Heart right ventricle (tissue), 16 donors: ENCODE measurements around the gene FBF1. TPM values are rescaled to one million over a fixed set of nuclear protein-coding genes. Genes with fewer than 3 reads are reported as not detected.

Source experiments
- ATAC-seq, 8 donors: fragments of 200-7000 bp; cut with Tn5 transposase; one replicate each; pipeline ENCODE4 v1.9.1; 2020; ENCODE audit warnings: mild to moderate bottlenecking in 8 of 8, moderate library complexity in 8 of 8, moderate number of reproducible peaks in 1 of 8
- DNase-seq, 2 donors: peaks; one replicate each; pipeline ENCODE4 v3.0.0-alpha.2; 2020
- H3K27ac ChIP-seq, 10 donors: fragments of 200-600 bp; sonication (generic) in 2 of 10; one replicate each; pipeline versions ENCODE4 v1.5.0 to v1.8.0; 2020 to 2022; ENCODE audit warnings: mild to moderate bottlenecking in 3 of 10
- H3K27me3 ChIP-seq, 7 donors: fragments of 200-600 bp; one replicate each; pipeline ENCODE4 v1.8.0; 2021 to 2022; ENCODE audit warnings: mild to moderate bottlenecking in 2 of 7
- H3K36me3 ChIP-seq, 9 donors: fragments of 200-600 bp; sonication (generic) in 1 of 9; one replicate each; pipeline versions ENCODE4 v1.5.0 to v1.8.0; 2020 to 2022; ENCODE audit warnings: mild to moderate bottlenecking in 2 of 9
- H3K4me1 ChIP-seq, 9 donors: fragments of 200-600 bp; sonication (generic) in 1 of 9; one replicate each; pipeline versions ENCODE4 v1.5.0 to v1.8.0; 2020 to 2022; ENCODE audit warnings: mild to moderate bottlenecking in 4 of 9
- H3K4me3 ChIP-seq, 10 donors: fragments of 200-600 bp; sonication (generic) in 2 of 10; one replicate each; pipeline versions ENCODE4 v1.5.0 to v1.8.0; 2020 to 2022; ENCODE audit warnings: mild to moderate bottlenecking in 7 of 10, moderate library complexity in 2 of 10
- H3K9me3 ChIP-seq, 11 donors: fragments of 200-600 bp in 10 of 11; sonication (generic) in 2 of 11; one replicate each; pipeline versions ENCODE4 v1.5.0 to v1.8.0; 2013 to 2022; ENCODE audit warnings: mild to moderate bottlenecking in 2 of 11, control low read depth in 1 of 11, moderate library complexity in 1 of 11
- CTCF ChIP-seq, 9 donors: fragments of 200-600 bp; sonication (generic) in 2 of 9; IDR thresholded peaks; one replicate each; pipeline versions ENCODE4 v1.5.0 to v1.8.0; 2021 to 2022; ENCODE audit warnings: antibody characterized with exemption in 9 of 9, mild to moderate bottlenecking in 5 of 9, moderate library complexity in 1 of 9
- WGBS, 2 donors: extraction: QIAGEN DNeasy Blood & Tissue Kit; methylation state at CpG; one replicate each; pipeline ENCODE4 v1.1.7; 2013; ENCODE audit warnings: inconsistent platforms in 1 of 2; 5-methylcytosine and 5-hydroxymethylcytosine counted together
- intact Hi-C, 10 donors: fragments of 100-400 bp; cut with DNase I; formaldehyde crosslinking; loops; one replicate each; pipeline versions ENCODE4 v1.11.1 to v1.14.2; 2022
- polyA plus RNA-seq, 2 donors: library from polyadenylated mRNA; stranded (reverse); fragments of 200-250 nt; gene quantifications; one replicate each; pipeline ENCODE4 v1.2.3, GENCODE V29; 2013
- total RNA-seq, 10 donors: library from RNA; stranded (reverse); fragmentation: NEBNext Ultra II Directional in 3 of 10; extraction: Animal tissue kit (Norgen Biotek cat#: 25700) in 3 of 10; gene quantifications; one replicate each; pipeline versions ENCODE4 v1.2.1 to v1.2.4, GENCODE V29; 2021 to 2023
- donor health status: Arrhythmogenic right ventricular cardiomyopathy.
- donor health status: ischemic (EF 13 %, LVEDD 7.1; RV severe dilation, severe dysfunction).
- donor health status: healthy with polysubstance abuse.
- donor health status: DM: no; HTN: yes; CAD: no.
- donor health status: DM: no; HTN: no; CAD: no.
- donor health status: ischemic (EF 25% LVEDD 6.9; RV normal size, moderate dysfunction).
- donor health status: ischemic (EF 25% LVEDD 5.7; RV mildly dilated, moderate dysfunction).
- donor health status: healthy.
- donor health status: DM: yes; HTN: yes; CAD: no.
- donor health status: Ischemic cardiomyopathy.
- donor health status: ischemic (EF 35%, LVEDD 5.7; RV mildly dilated, moderate dysfunction).
- donor health status: nonischemic (EF 11% LVEDD 7.7; RV severe dilation, severe dysfunction).
- donor health status: DM: yes; HTN: yes; CAD: no.
- donor health status: PGD.
- donor health status: ischemic (EF 29% LVEDD 5.4; RV normal size, mild dysfunction).
- donor health status: nonischemic (EF 23%, LVEDD 6.1; RV moderate dilation, normal function).

Gene FBF1
- total and polyA plus RNA-seq, 12 donors: 1.6 to 8.3 (median 2.8) TPM

- 81 to 82% methylated on average over 22 of the region's 22 CpGs for WGBS, 2 donors
- no peak overlapping the region for H3K4me3 ChIP-seq
These were observed 46.7 kb downstream of the FBF1 start for GRCh38 chr17:75894049-75894733.

GRCh38 chr17:75893305-75894048 lies 47.4 kb downstream of the FBF1 start:
- Histone ChIP-seq H3K27me3 (no peaks in the 10 kb centered on the region), H3K4me3 (no peak overlapping the region), H3K4me1 (peaks cover 16 to 37% (median 27%) of the 10 kb centered on the region in 9 donors), H3K9me3 (no peaks in the 10 kb centered on the region), H3K27ac (peak overlapping the region in 1 of 10 donors; percentile 33), H3K36me3 (peaks cover 0 to 51% (median 16%) of the 10 kb centered on the region in 9 donors)
- WGBS, 2 donors: 90 to 91% methylated on average over 18 of the region's 18 CpGs
- TF ChIP-seq CTCF (IDR thresholded peaks at IDR 0.05): no peak
- no peak for DNase-seq
- ATAC-seq: no peak
- intact Hi-C loops: loop anchor here in 3 of 10 donors (5.0 to 10.0 kb wide), 3 partner anchors 121 to 131 kb away; partner anchors contain the start of gene GALK1 (in 1 of the 3)

More at GRCh38 chr17:75894049-75894733, 46.7 kb downstream of the FBF1 start:
- Histone ChIP-seq H3K4me1 (peaks cover 16 to 37% (median 27%) of the 10 kb centered on the region in 9 donors), H3K27ac (peak overlapping the region in 1 of 10 donors; percentile 99), H3K36me3 (peaks cover 4 to 53% (median 20%) of the 10 kb centered on the region in 9 donors), H3K9me3 (no peaks in the 10 kb centered on the region), H3K27me3 (no peaks in the 10 kb centered on the region)
- DNase-seq (no peak), ATAC-seq (no peak)
- TF ChIP-seq CTCF (IDR thresholded peaks at IDR 0.05): no peak
- intact Hi-C loops: loop anchor here in 3 of 10 donors (5.0 to 10.0 kb wide), 3 partner anchors 122 to 132 kb away; partner anchors contain the start of gene GALK1 (in 1 of the 3)

DNA sequence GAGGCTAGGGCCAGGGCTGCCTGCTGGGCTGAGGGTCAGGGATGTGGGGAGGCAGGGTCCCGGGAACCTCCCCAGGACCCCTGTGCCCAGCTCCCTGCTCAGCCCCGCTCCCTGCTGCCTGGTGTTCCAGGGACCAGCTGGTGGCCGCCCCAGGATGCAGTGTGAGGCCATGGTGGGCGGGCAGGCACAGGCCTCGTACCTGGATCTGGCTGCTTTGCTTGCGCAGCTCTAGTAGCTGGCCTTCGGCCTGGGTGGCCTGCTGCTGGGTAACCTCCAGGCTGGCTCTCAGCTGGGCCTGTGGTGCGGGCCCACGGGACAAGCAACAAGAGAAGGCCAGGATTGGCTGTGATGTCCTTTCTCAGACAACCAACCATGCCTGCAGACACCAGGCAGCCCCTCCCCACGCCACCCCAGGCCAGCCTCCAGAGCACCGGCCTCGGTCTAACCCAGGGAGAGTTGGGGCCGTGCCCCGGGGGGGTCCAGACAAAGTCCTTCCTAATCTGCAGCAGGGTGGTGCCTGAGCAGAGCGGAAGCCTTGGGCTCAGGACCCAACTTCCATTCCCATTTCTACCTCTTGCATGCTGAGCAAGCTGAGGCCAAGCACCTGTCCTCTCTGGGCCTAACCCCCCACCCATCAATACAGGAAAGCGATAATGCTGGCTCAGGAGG lies 48.2 kb downstream of the FBF1 start:
- H3K4me3 ChIP-seq: no peak overlapping the region
- peaks cover 0 to 51% (median 16%) of the 10 kb centered on the region in 9 donors for H3K36me3 ChIP-seq
- no peaks in the 10 kb centered on the region for H3K9me3 ChIP-seq
- no peaks in the 10 kb centered on the region for H3K27me3 ChIP-seq
- DNase-seq (no peak), ATAC-seq (no peak)
- intact Hi-C loops: loop anchor here in 3 of 10 donors (5.0 to 10.0 kb wide), 3 partner anchors 120 to 130 kb away; partner anchors contain the start of gene GALK1 (in 1 of the 3)
- TF ChIP-seq CTCF (IDR thresholded peaks at IDR 0.05): no peak
- WGBS, 2 donors: 87 to 89% methylated on average over 16 of the region's 16 CpGs
- peaks cover 16 to 37% (median 27%) of the 10 kb centered on the region in 9 donors for H3K4me1 ChIP-seq
- H3K27ac ChIP-seq: peak overlapping the region in 1 of 10 donors; percentile 33
